ENCODE data around the gene CDA.

GRCh38 chr1:20657024-20657423 lies 68.1 kb downstream of the CDA start:
- TF ChIP-seq CTCF (conservative IDR thresholded peaks at IDR 0.05 in 1 of 2, IDR thresholded peaks at IDR 0.05 in 1 of 2; ENCODE audit: extremely low read depth in 1 of 2, insufficient read depth in 1 of 2, low read depth in 1 of 2, low read length in 2 of 2) (no peak), EZH2 (IDR thresholded peaks at IDR 0.05; ENCODE audit: borderline replicate concordance, low read length) (no peak)
